T-helper 1 cell treated with Interleukin-12 subunit alpha and Interleukin-12 subunit beta and Interleukin-4 antibody, amounts not matched to agents 30 ng/mL and 1 ng/mL, for 36 hours (primary cell): ENCODE results near the gene MORC4. TPM values are rescaled to one million over a fixed set of nuclear protein-coding genes. Genes with fewer than 3 reads are reported as not detected.

ENCODE experiments used
- total RNA-seq: library from RNA; stranded (reverse); gene quantifications from 2 replicates; pipeline ENCODE4 v1.2.3, GENCODE V29; 2022

MORC4 gene
- total RNA-seq, 1 donor from 2014 or later, result 4.9 TPM

Other genes with a start within 250 kb of the MORC4 start
- 0.49 and 0.51 TPM in 2 replicates for gene TBC1D8B, start 197.5 kb downstream of the MORC4 start, total RNA-seq
- gene RIPPLY1, start 96.9 kb downstream of the MORC4 start, total RNA-seq, result not detected in 2 replicates
- gene CLDN2, start 79.8 kb downstream of the MORC4 start, total RNA-seq, result not detected in 2 replicates
- gene RBM41, start 118.6 kb upstream of the MORC4 start, total RNA-seq, result 17.0 and 17.5 TPM in 2 replicates
- gene NUP62CL, start 206.2 kb upstream of the MORC4 start, total RNA-seq, result 1.2 and 1.3 TPM in 2 replicates
- not detected in 2 replicates for gene DNAAF6, start 206.4 kb upstream of the MORC4 start, total RNA-seq